ENCODE measurements around the gene NOXA1.

DNA sequence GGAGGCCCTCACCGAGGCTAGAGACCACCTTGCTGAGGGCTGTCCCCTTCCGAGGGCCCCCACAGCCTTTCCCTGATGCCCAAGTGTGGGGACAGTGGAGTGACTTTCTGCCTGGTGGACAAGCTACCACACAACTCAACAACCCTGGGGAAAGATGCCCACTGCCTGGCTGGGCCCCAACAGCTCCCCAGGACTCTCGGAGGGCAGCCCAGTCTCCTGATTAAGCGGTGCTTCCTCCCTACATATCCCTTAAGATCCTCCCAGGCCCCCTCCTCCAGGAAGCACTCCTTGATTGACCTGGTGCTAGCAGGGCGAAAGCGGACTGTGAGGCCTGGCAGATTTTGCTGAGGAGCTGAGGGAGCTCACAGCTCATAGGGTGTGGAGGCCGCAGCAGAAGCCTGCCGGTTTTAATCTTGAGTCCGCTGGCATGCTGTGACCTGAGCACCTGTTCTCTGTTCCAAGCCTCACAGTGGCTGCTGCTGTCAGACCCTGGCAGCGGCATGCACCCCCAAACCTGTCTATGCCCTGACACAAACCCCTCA is 33.7 kb downstream of the NOXA1 start:
- TF ChIP-seq ZNF274 (IDR thresholded peaks at IDR 0.05; ENCODE audit: low read depth, low read length) (no peak), YY1 (IDR thresholded peaks at IDR 0.05; ENCODE audit: insufficient read depth, insufficient read length) (no peak)

All from NT2/D1 (cell line).